HG03439 (cell line): ENCODE data around the gene FAH.
"Not testable (repeated sequence)": the region's sequence is repeated elsewhere in the genome, so short reads cannot be mapped to it uniquely, and the experiment has no call there.

Experiments used
- ATAC-seq: cut with Tn5 transposase; IDR thresholded peaks from one replicate; pipeline ENCODE4 v1.9.1; 2021; ENCODE audit warnings: mild to moderate bottlenecking, moderate library complexity; ENCODE audit not compliant: unreplicated experiment

Gene FAH

GRCh38 chr15:80152896-80153876, at the start of gene FAH:
Gene FAH (plus strand): TSS chr15:80152999. CDS start chr15:80153055, 56 bp downstream.
- peak; percentile 47 for ATAC-seq

DNA sequence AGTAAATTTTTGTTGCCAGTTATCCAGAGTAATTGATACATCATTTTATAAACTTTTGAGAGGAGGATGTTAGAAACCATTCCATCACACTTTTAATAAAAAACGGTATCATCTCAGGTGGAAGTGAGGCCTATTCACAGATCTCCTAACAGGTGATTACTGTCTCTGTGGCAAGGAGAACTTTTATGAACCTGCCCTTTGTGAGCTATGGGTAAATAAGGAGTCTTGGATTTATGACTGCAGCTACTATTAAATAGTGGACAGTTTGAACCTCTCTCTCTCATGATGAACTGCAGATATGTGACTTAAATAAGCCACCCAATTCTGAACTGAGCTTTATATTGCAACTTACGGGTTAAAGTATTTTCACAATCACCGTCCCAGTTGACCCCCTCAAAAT, 47.6 kb upstream of the FAH start:
- ATAC-seq: no peak

- ATAC-seq: no peak
These were observed 47.2 kb upstream of the FAH start for GRCh38 chr15:80105595-80105994.

DNA sequence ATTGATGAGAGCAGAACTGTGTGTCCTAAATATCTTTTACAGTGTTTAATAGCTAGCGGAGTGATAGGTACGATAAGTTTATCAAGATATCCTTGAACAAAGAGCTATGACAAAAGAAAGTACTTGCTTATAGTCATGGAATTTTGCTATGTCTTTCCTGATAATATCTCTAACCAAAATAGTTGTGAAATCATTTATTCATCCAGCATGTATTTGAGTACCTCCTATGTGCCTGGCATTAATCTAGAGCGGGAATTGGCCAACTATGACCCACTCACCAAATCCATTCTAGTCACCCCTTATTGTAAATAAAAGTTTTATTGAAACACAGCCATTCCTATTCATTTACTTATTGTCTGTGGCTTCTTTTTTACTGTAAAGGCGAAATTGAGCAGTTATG, 46.7 kb upstream of the FAH start:
- ATAC-seq: no peak

DNA sequence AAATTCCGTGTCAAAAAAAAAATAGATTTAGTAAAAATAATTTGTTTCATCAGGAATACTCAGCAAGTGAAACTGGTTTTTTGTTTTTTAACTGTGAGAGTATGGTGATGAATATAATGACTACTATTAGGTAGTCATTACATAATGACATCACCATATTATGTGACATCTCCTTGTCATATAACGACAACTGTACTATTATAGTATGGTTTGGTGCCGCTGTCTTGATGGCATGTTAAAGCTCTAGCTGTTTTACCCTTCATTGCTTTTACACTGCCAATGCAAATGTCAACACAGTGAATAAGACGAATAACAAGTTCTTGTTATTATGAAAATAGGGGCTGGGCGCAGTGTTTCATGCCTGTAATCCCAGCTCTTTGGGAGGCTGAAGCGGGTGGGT, 45.6 kb upstream of the FAH start:
- ATAC-seq: no peak

- ATAC-seq: no peak
These were observed 45.0 kb upstream of the FAH start for GRCh38 chr15:80107774-80108173.

GRCh38 chr15:80109388-80109787, 43.4 kb upstream of the FAH start:
- no peak for ATAC-seq

DNA sequence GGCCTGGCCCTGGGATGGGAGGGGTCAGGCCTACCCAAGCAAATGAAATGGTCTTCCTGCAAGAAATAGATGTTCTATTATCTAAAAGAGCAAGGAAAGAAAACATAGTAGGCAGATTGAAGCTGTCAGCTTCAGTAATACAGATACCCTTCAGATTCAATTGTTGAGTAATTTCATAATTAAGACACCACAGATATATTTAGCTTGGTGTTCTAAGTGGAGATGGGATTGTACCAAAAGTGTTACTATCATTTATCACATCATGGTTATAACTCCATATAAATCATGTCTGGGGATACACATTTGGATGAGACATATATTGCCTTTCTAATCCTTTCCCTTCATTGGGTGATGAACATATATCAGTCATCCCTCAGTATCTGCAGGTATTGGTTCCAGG, 41.9 kb upstream of the FAH start:
- no peak for ATAC-seq

- ATAC-seq: no peak
These were observed 38.7 kb upstream of the FAH start for GRCh38 chr15:80114114-80114513.

DNA sequence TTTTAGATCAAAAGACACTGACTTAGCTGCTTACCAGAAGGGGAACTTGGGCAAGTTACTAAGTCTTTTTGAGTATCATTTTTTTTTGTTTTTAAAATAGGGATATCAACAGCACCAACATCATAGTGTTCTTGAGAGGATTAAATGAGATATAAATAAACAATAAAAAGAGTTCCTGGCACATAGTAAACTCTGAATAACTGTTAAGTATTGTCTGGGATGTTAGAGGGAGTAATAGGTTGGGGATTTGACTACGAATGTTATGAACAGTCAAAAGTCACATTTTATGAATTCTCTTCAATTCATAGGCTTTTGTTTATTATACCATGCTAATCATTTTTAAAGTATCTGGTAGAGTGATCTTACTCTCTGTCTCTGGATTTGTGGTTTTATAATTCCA, 37.8 kb upstream of the FAH start:
- ATAC-seq: no peak

- no peak for ATAC-seq
These were observed 33.8 kb upstream of the FAH start for GRCh38 chr15:80118956-80119355.

DNA sequence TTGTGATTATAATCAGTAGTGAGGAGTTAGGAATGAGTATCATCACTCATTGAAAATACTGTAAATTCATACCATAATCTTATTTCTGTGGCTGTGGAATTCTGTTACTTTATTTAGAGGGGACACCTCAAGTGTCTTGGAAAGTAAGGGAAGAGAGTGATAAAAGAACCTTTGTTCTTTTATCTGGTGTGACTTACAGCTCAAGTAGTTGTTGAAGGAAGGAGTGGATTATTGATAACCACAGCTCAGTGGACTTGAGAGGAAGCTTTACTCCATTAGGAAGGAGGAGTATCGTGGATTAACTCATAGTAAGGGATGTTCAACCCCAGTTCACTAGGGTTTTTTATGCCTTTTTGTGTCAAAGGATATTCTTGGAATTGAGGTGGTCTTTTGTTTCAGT, 32.2 kb upstream of the FAH start:
- ATAC-seq: no peak

- no peak for ATAC-seq
These were observed 31.3 kb upstream of the FAH start for GRCh38 chr15:80121546-80121945.

GRCh38 chr15:80123034-80123433, 29.8 kb upstream of the FAH start:
- ATAC-seq: no peak

DNA sequence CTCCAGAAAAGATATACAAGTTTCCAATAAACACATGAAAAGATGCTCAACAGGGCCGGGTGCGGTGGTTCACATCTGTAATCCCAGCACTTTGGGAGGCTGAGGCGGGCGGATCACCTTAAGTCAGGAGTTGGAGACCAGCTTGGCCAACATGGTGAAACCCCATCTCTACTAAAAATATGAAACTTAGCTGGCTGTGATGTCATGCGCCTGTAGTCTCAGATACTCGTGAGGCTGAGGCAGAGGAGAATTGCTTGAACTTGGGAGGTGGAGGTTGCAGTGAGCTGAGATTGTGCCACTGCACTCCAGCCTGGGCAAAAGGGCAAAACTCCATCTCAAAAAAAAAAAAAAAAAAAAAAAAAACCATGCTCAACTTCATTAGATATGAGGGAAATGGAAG, 25.5 kb upstream of the FAH start:
- not testable (repeated sequence) for ATAC-seq

DNA sequence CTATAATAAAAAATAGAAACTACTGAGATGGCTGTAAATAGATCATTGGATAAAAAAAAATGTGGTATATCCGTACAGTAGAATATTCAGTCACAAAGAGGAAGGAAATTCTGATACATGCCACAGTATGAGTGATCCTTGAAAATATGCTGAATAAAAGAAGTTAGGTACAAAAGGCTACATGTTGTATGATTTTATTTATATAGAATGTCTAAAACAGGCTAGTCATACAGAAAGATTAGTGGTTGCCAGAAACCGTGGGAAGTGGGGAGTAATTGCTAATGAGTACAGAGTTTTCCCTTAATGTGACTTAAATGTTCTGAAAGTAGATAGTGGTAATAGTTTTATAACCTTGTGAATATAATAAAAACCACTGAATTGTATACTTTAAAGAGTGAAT, 24.9 kb upstream of the FAH start:
- ATAC-seq: no peak

- ATAC-seq: no peak
These were observed 20.4 kb upstream of the FAH start for GRCh38 chr15:80132382-80132781.

DNA sequence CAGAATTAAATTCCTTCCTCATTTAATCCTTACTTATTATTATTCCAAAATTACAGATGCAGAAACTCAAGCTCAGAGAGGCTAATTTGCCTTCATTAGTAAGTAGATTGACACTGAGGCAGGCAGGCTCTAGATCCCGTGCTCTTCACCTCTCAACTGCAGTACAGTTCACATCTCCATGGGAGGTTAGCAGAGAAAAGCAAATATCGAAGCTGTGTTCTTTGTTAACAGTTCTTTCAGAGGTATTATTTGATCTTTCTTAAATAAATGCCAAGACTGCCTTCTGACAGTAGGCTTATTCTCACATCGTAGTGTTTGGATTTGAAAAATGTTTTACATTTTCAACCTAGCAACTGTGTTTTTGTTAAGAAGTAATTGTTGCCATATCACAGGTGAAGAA, 15.9 kb upstream of the FAH start:
- ATAC-seq: no peak

GRCh38 chr15:80138961-80139360, 13.8 kb upstream of the FAH start:
- ATAC-seq: no peak

GRCh38 chr15:80140909-80141308, 11.9 kb upstream of the FAH start:
- ATAC-seq: no peak

- no peak for ATAC-seq
These were observed 10.7 kb upstream of the FAH start for GRCh38 chr15:80141916-80142598.

GRCh38 chr15:80142646-80143045, 10.2 kb upstream of the FAH start:
- no peak for ATAC-seq
